GM19372 (cell line): Measurements from ENCODE around the gene PFKL.

Experiments
- ATAC-seq: cut with Tn5 transposase; IDR thresholded peaks from one replicate; pipeline ENCODE4 v1.9.1; 2021; ENCODE audit warnings: mild to moderate bottlenecking, low read depth, moderate library complexity; ENCODE audit not compliant: unreplicated experiment

The PFKL gene

GRCh38 chr21:44310628-44311507 lies 11.0 kb downstream of the PFKL start:
- no peak for ATAC-seq

GRCh38 chr21:44312089-44312488 lies 12.2 kb downstream of the PFKL start:
- no peak for ATAC-seq

DNA sequence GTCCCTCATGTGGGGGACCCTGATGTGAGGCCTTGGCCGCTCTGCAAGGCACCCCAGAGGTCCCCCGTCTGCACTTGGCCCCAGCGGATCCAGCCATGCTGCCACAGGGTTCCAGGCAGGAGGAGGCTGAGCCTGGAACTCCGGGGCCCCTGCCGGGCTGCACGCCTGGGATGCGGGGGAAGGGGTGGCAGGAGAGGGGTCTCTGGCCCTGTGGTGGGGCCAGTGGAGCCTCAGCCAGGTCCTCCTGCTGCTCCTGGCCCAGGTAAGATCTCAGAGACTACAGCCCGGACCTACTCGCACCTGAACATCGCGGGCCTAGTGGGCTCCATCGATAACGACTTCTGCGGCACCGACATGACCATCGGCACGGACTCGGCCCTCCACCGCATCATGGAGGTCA lies 12.9 kb downstream of the PFKL start:
- no peak for ATAC-seq

GRCh38 chr21:44313451-44313850 lies 13.6 kb downstream of the PFKL start:
- no peak for ATAC-seq

DNA sequence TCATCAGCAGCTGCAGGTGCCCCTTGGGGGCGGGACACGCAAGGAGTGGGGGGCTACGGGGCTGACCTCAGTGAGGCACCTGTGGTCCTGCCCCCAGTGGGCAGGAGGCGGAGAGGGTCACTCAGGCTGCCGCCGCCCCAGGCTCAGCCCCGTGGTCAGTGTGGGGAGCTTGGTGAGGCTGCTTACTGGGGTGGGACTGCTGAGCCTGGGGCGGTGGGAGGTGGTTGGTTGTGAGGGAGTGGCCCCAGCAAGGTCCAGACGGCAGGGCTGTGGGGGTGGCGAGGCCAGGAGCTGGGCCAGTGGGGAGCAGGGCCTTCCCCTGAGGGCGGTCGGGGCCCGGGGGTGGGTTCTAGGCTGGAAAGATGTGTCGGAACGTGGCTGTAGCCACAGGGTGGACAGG lies 14.3 kb downstream of the PFKL start:
- ATAC-seq, result no peak

DNA sequence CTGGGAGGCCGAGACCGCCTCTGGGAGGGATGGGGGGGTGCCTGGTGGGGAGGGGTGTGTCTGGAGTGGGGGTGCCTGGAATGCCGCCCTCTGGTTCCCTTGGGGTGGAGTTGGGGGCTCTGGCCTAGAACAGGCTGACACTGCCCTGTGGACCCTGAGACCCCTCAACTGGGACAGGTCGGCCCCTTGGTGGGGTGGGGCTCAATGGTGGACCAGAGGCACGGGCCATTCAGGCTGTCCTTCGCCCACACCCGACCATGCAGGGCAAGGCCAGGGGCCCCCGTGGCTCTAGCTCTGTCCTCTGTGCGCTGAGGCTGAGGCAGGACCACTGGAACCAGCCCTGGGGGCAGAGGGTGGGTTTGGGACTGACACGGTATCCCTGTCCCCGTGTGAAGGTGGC lies 14.7 kb downstream of the PFKL start:
- ATAC-seq, result no peak

DNA sequence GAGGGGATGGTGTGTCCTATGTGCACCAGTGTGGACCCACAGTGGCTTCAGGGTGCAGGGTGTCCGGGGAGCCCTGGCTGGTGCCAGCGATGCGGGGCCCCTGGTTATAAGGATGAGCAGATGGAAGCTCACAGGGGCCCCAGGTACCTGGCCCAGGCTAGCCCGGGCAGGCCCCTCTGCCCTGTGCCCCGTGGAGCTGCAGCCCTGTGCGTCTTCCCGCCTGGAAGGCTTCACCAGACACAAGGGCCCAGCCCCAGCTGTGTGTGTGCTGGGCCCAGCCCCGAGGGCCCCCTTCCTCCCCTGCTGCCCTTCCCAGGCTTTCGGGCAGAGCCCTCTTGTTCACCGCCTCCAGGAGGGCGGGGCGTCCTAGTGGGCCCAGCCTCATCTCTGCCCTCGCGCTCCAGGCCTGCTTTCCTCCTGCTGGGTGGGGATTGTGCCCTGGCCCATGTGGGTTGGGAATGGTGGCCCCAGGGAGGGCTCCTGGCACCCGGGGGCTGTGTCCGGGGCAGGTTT lies 15.9 kb downstream of the PFKL start:
- ATAC-seq, result no peak

DNA sequence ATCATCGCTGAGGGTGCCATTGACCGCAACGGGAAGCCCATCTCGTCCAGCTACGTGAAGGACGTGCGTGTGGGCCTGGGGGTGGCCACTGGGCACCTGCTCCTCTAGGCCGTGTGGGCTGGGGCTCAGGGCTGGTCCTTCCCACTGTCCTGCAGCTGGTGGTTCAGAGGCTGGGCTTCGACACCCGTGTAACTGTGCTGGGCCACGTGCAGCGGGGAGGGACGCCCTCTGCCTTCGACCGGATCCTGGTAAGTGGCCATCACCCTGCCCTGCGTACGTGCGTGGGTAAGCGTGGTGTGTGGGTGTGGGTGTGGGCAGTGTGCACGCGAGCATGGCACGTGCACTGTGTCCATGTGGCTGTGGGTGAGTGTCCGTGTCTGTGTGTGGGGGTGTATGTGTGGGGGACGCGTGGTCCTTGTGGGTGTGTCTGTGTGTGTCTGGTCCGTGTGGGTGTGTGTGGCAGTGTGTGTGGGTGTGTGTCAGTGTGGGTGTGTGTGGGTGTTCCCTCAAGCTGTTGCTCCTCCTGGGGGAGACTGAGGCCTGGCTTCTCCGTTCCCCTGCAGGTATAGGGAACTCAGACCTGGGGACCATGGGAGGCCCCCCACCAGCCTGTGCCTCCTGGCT lies 16.5 kb downstream of the PFKL start:
- no peak for ATAC-seq

DNA sequence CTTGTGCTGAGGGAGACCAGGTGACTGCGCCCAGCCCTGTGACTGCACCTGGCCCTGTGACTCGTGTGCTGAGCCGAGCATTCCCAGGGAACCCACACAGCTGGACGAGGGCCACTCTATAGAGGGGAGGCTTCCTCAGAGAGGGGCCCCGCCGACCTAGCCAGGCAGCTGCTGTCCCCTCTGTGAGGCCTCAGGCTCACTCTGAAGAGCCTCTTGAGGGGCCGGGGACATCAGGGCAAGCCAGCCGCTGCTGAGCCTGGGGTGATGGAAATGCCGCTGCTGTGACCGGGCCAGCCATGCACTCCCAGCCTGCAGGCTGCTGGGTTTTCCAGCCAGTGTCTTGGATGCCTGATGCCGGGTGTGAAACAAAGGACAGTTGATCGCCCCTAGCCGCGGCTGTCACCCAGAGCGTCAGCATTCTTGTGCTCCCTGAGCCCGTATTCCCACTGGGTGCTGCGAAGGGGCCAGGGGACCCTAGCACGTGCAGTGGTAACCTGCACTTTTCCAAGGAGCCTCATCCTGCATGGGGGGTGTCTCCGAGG lies 17.5 kb downstream of the PFKL start:
- ATAC-seq, result no peak

DNA sequence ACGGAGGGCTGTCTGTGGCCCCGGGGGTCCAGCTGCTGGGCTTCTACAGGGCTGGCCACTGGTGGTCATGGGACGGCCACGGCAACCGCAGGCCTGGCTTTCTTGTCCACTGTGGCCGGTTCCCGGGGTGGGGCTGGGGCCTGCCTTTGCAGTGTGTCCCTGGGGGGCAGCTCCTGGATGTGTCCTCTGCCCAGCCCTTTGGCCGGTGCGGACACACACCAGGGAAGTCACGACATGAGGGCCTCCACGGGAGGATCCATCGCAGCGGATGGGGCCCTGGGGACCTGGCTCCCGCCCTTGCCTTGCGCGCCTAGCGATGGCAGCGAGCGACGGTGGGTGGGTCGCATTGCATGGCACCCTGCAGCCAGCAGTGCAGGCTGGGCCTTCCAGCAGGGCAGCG lies 18.0 kb downstream of the PFKL start:
- ATAC-seq, result no peak

DNA sequence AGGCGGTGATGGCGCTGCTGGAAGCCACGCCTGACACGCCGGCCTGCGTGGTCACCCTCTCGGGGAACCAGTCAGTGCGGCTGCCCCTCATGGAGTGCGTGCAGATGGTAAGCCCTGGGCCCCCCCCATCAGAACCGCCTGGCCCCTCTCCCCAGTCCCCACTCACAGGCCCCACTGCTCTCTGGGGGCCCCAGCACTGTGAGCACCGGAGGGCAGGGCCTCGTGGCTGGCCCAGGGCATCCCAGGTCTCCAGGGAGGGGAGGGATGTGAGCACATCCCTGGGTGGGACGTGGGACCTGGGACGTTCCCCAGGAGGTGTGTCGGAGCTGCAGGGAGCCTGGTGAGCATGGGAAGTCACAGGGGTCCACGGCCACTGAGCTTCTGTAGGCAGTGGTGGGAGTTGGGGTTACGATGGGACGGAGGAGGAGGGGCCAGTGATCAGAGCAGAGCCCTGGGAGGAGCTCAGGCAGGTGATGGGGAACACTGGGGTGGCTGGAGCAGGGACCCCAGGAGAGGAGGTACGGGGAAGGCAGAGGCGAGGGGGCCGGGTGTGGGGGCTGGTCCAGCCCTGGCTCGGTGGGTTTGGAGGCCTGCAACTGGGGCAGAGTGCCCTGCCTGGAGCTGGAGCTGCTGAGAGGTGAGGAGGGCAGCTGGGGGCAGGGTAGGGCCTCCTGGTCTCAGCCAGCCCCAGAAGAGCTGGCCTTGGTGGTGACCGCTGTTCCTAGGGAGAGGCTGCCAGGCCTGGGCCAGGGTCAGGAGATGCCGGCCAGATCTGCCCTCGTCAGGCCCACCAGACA lies 18.8 kb downstream of the PFKL start:
- ATAC-seq, result no peak

DNA sequence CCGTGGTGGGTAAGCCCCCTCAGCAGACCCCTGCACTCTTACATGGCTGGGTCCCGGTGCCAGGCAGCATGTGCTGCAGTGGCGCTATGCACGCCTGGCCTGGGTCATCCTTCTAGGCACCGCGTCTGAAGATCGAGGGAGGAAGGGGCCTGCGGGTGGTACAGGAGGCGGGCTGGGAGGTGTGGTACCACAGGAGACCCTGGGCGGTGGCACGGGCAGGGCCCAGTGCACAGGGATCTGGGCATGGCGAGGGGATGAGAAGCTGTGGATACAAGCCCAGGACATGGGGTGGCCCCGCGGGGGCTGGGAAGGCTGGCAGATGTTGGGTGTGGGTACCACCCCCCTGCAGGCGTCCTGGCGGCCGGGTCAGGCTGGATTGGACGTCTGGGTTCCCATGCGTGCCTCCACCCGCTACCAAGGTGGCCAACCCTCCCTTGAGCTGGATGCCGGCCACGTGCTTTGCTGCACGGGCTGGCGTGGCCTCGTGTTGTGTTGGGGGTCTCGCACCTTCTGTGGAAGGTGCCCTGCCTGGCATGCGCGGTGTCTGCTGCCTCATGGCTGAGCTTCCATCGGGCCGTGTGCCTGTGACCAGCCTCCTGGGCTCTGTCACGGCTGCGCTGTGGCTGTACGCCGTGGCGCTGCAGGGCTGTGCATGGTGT lies 19.7 kb downstream of the PFKL start:
- no peak for ATAC-seq

DNA sequence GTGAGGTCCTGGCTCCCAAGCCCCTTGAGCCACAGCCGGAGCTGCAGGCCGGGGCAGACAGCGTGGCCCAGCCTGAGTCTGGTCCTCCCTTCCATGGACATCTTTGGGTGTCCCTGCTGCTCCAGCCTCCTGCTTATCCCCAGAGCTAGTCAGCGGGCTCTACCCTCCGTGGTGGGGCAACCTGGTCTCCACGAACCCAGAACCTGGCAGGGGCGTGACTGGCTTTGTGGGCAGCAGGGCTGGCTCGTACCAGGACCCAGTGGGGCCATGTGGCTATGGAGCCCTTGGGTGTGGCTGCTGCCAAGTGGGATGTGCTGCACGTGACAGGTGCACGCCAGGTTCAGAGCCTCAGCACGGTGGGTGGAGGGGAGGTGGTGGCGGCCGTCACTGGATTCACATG lies 21.0 kb downstream of the PFKL start:
- ATAC-seq, result no peak

DNA sequence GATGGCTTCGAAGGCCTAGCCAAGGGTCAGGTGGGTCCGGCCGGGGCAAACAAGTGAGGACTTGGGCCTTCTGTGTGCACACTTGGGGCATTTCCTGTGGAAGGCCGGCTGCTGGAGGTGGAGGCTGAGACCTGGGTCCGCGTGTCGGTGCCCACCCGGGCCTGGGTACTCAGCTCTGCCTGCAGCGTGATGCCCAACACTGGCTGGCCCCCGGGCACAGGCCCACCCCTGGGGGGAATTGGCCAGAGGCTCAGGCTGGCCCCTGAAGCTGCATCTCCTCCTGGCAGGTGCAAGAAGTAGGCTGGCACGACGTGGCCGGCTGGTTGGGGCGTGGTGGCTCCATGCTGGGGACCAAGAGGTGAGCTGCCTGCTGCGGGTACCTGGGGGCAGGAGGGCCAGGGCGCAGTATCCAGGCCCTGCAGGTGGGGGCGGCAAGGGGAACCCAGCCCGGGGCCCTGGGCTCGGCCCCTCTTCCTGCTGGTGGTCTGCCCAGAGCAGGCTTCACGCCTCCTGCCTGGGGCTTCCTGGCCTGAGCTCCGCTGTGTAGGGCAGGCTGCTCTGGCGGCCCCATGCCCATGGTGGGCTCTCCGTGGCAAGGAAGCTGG lies 22.1 kb downstream of the PFKL start:
- ATAC-seq, result no peak

DNA sequence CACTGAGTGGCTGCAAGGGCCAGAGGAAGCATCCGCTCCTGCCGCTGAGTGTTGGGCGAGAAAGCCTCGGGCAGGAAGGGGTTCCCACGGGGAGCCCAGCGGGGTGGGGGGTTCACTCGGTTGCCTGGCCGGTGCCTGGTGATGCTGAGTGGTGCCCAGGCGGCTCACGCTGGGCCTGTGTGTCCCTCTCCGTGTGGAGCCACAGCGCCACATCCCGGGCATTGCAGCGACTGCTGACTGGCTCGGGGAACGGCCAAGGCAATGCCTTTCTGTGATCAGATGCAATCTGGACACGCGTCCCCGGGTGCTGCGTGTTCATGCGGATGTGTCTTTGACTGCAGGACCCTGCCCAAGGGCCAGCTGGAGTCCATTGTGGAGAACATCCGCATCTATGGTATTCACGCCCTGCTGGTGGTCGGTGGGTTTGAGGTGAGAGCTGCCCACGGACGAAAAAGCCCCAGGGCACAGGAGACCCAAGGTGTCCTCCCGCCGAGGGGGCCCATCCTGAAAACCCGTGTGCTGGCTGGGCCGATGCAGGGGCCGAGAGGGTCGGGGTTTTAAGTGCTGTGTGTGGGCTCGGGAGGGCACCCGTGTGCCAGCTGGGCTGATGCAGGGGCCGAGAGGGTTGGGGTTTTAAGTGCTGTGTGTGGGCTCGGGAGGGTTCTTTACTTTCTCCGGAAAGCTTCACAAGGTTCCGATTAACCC lies 22.9 kb downstream of the PFKL start:
- no peak for ATAC-seq

- ATAC-seq, result no peak
These were observed 23.7 kb downstream of the PFKL start for GRCh38 chr21:44323591-44323990.

GRCh38 chr21:44324106-44324853 lies 24.4 kb downstream of the PFKL start:
- ATAC-seq, result no peak

GRCh38 chr21:44324854-44325107 lies 24.9 kb downstream of the PFKL start:
- ATAC-seq, result no peak
